Left lung (tissue), 14 donors: Measurements from ENCODE around the gene PTX4. TPM values are rescaled to one million over a fixed set of nuclear protein-coding genes. Genes with fewer than 3 reads are reported as not detected.

ENCODE experiments used
- ATAC-seq: fragments of 200-7000 bp; cut with Tn5 transposase; one replicate; pipeline ENCODE4 v1.9.1; 2020; ENCODE audit warnings: moderate library complexity
- DNase-seq, 4 donors: peaks; one replicate each; pipeline ENCODE4 v3.0.0-alpha.2; 2013 to 2020
- H3K27ac ChIP-seq, 2 donors: fragments of 200-600 bp; sonication (generic) in 1 of 2; one replicate each; pipeline versions ENCODE4 v1.5.0 to v1.8.0; 2020 to 2021
- H3K27me3 ChIP-seq, 2 donors: fragments of 200-600 bp; sonication (generic) in 1 of 2; one replicate each; pipeline versions ENCODE4 v1.5.0 to v1.8.0; 2020 to 2021
- H3K36me3 ChIP-seq, 2 donors: fragments of 200-600 bp; sonication (generic) in 1 of 2; one replicate each; pipeline versions ENCODE4 v1.5.0 to v1.8.0; 2020 to 2021
- H3K4me1 ChIP-seq, 2 donors: fragments of 200-600 bp; one replicate each; pipeline ENCODE4 v1.8.0; 2021
- H3K4me3 ChIP-seq, 2 donors: fragments of 200-600 bp; sonication (generic) in 1 of 2; one replicate each; pipeline versions ENCODE4 v1.5.0 to v1.8.0; 2020 to 2021; ENCODE audit warnings: mild to moderate bottlenecking in 1 of 2
- H3K9me3 ChIP-seq, 2 donors: fragments of 200-600 bp; sonication (generic) in 1 of 2; one replicate each; pipeline versions ENCODE4 v1.5.0 to v1.8.0; 2020 to 2021
- intact Hi-C, 2 donors: fragments of 100-400 bp; cut with DNase I; formaldehyde crosslinking; loops; one replicate each; pipeline versions ENCODE4 v1.11.2 to v1.14.2; 2022
- long read RNA-seq, 12 donors: library from polyadenylated mRNA in 2 of 12; unstranded in 2 of 12; transcript quantifications; one replicate each; pipeline ENCODE4 v2.0.0 and lab custom pipeline, GENCODE V29; 2019 to 2026
- polyA plus RNA-seq, 6 donors: library from polyadenylated mRNA; unstranded; fragments of 120-200 nt; gene quantifications; one replicate each; pipeline ENCODE4 v1.2.1, GENCODE V29; 2013; ENCODE audit not compliant: insufficient read length in 6 of 6
- total RNA-seq, 2 donors: library from RNA; stranded (reverse); fragmentation: NEBNext Ultra II Directional; extraction: Animal tissue kit (Norgen Biotek cat#: 25700); gene quantifications; one replicate each; pipeline ENCODE4 v1.2.1, GENCODE V29; 2021
- TF ChIP-seq, protein P1 (sequence below), 2 donors: fragments of 200-600 bp; sonication (generic) in 1 of 2; IDR thresholded peaks; one replicate each; pipeline versions ENCODE4 v1.5.0 to v1.8.0; 2021; ENCODE audit warnings: antibody characterized with exemption in 2 of 2
- donor health status: DM: no; HTN: yes; CAD: no.
- donor health status: DM: no; HTN: no; CAD: no.

The PTX4 gene
- total RNA-seq (not detected), polyA plus RNA-seq (under 1 TPM in 3 of 6 donors, not detected in 3; 0.15 to 0.20 (median 0.20) TPM)
- long read RNA-seq, donor 1 = 0 reads
- long read RNA-seq, donor 2 = 0 reads
- long read RNA-seq, donor 3 = 0 reads
- long read RNA-seq, donor 4 = 0 reads
- long read RNA-seq, donor 5 = 0 reads
- long read RNA-seq, donor 6, partial matches to known transcripts = 42 of 42 reads
- long read RNA-seq, donor 6, other reads (novel, unspliced or antisense) = 0 of 42 reads
- long read RNA-seq, donor 7 = 0 reads
- long read RNA-seq, donor 8 = 0 reads
- long read RNA-seq, donor 9 = 0 reads
- long read RNA-seq, donor 10 = 0 reads
- long read RNA-seq, donor 11 = 0 reads
- long read RNA-seq, donor 12 = 0 reads

GRCh38 chr16:1488619-1489018, at the start of gene PTX4:
Gene PTX4, minus strand, starts transcription at chr16:1488944. Its CDS starts 35 bp downstream, at chr16:1488909.
- H3K27ac ChIP-seq = no peak within 1 kb of the TSS
- intact Hi-C loops = no loop called here
- no peak within 1 kb of the TSS for H3K4me3 ChIP-seq
- TF ChIP-seq, protein P1, sequence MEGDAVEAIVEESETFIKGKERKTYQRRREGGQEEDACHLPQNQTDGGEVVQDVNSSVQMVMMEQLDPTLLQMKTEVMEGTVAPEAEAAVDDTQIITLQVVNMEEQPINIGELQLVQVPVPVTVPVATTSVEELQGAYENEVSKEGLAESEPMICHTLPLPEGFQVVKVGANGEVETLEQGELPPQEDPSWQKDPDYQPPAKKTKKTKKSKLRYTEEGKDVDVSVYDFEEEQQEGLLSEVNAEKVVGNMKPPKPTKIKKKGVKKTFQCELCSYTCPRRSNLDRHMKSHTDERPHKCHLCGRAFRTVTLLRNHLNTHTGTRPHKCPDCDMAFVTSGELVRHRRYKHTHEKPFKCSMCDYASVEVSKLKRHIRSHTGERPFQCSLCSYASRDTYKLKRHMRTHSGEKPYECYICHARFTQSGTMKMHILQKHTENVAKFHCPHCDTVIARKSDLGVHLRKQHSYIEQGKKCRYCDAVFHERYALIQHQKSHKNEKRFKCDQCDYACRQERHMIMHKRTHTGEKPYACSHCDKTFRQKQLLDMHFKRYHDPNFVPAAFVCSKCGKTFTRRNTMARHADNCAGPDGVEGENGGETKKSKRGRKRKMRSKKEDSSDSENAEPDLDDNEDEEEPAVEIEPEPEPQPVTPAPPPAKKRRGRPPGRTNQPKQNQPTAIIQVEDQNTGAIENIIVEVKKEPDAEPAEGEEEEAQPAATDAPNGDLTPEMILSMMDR (IDR thresholded peaks at IDR 0.05) = no peak
- H3K36me3 ChIP-seq = no peaks in the 10 kb centered on the region
- H3K27me3 ChIP-seq = no peaks in the 10 kb centered on the region
- peaks cover 0 to 10% of the 10 kb centered on the region in 2 donors for H3K4me1 ChIP-seq
- H3K9me3 ChIP-seq = no peaks in the 10 kb centered on the region
- ATAC-seq (no peak), DNase-seq (no peak)

DNA sequence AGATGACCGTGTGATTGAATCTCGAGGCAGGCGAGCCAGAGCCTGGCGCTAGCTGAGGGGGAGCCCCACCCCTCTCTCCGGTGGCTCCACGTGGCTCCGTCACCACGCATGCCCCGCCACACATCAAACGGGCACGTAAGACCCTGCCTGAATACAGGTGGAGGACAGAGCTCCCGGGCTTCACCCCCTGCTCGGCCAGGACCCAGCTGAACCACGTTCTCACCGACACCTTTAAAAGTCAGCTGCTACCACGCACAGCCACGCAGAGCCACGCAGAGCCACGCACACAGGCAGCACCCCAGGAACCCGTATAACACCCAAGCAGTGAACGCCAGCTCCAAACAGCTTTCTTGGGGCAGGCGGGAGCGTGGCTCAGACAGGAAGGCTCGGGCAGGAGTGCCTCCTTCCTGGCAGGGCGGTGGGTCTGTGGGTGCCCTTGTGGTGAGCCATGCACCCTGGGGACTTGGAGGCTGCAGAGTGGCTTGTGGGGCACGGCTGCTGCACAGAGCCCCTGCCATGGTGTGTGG, 49.1 kb upstream of the PTX4 start:
- TF ChIP-seq, protein P1 (IDR thresholded peaks at IDR 0.05) = no peak
- peak overlapping the region; percentile 48 to 82 for H3K27ac ChIP-seq
- peaks cover 0 to 68% of the 10 kb centered on the region in 2 donors for H3K36me3 ChIP-seq
- H3K9me3 ChIP-seq = no peaks in the 10 kb centered on the region
- H3K4me1 ChIP-seq = peaks cover 0 to 52% of the 10 kb centered on the region in 2 donors
- intact Hi-C loops = no loop called here
- peaks cover 0 to 20% of the 10 kb centered on the region in 2 donors for H3K27me3 ChIP-seq
- peak overlapping the region in 1 of 2 donors; percentile 54 for H3K4me3 ChIP-seq
- DNase-seq = peak in 1 of 4 donors; percentile 65
- ATAC-seq = no peak

DNA sequence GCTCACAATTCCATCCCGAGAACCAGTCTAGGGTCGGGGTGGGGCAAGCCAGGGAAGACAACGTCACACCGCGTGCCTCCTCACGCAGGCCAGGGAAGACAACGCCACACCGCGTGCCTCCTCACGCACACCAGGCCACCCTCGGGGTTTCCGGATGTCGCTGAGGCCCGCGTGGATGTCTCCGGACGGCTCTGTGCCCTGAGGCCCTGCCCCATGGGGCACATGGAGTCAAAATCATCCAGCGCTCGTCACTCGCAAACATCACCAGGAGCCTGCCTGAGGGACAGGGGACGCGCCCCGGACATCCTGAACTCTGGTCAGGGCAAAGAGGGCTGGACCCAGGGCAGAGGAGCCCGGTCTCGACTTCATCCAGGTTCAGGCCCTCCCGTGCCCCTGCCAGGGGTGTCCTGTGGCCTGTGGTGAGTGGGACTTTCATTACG, 48.4 kb upstream of the PTX4 start:
- Histone ChIP-seq H3K4me1 (peaks cover 0 to 52% of the 10 kb centered on the region in 2 donors), H3K9me3 (no peaks in the 10 kb centered on the region), H3K27ac (peak overlapping the region; percentile 48 to 82), H3K36me3 (peaks cover 0 to 62% of the 10 kb centered on the region in 2 donors), H3K4me3 (peak overlapping the region in 1 of 2 donors; percentile 54), H3K27me3 (peaks cover 0 to 20% of the 10 kb centered on the region in 2 donors)
- intact Hi-C loops = no loop called here
- TF ChIP-seq, protein P1 (IDR thresholded peaks at IDR 0.05) = no peak
- no peak for ATAC-seq
- DNase-seq = peak in 1 of 4 donors; percentile 74

GRCh38 chr16:1536601-1537000, 47.9 kb upstream of the PTX4 start:
- H3K4me3 ChIP-seq = peak overlapping the region in 1 of 2 donors; percentile 54
- peaks cover 6 to 52% of the 10 kb centered on the region in 2 donors for H3K4me1 ChIP-seq
- peaks cover 0 to 20% of the 10 kb centered on the region in 2 donors for H3K27me3 ChIP-seq
- ATAC-seq = no peak
- no peaks in the 10 kb centered on the region for H3K9me3 ChIP-seq
- H3K27ac ChIP-seq = peak overlapping the region; percentile 59 to 82
- intact Hi-C loops = no loop called here
- DNase-seq = peak in 1 of 4 donors; percentile 51
- TF ChIP-seq, protein P1 (IDR thresholded peaks at IDR 0.05) = no peak
- H3K36me3 ChIP-seq = peaks cover 0 to 56% of the 10 kb centered on the region in 2 donors
